Ovary (tissue), 3 donors: ENCODE results near the gene KCNAB2.

Experiments used
- CTCF ChIP-seq, 3 donors: fragments of 450-650 bp in 2 of 3; fragments of 200-600 bp in 1 of 3; IDR thresholded peaks; one replicate each; pipeline versions ENCODE4 v1.5.1 to v1.8.0; 2016 to 2022; ENCODE audit warnings: antibody characterized with exemption in 3 of 3, mild to moderate bottlenecking in 1 of 3
- EP300 ChIP-seq: sonication (generic); formaldehyde crosslinking; IDR thresholded peaks from one replicate; pipeline ENCODE4 v1.6.1; 2017; ENCODE audit warnings: antibody characterized with exemption
- donor health status: DM: no; HTN: no; CAD: no.

- no peak for TF ChIP-seq CTCF (IDR thresholded peaks at IDR 0.05)
- no peak for TF ChIP-seq EP300
These were observed 80.3 kb downstream of the KCNAB2 start for GRCh38 chr1:6126028-6126427.
